Activated naive CD4-positive, alpha-beta T cell treated with anti-CD3 and anti-CD28 coated beads, Interleukin-2, amount 50 U/mL, for 24 hours (primary cell): ENCODE results near the gene RNF8.
"Not testable (repeated sequence)": the region's sequence is repeated elsewhere in the genome, so short reads cannot be mapped to it uniquely, and the experiment has no call there.

ENCODE experiments used
- H3K27ac Mint-ChIP-seq: one replicate; pipeline ENCODE4 v1.8.0; 2021; ENCODE audit warnings: mild to moderate bottlenecking, mixed read lengths
- H3K27me3 Mint-ChIP-seq: one replicate; pipeline ENCODE4 v1.8.0; 2021; ENCODE audit warnings: mixed read lengths
- H3K36me3 Mint-ChIP-seq: one replicate; pipeline ENCODE4 v1.8.0; 2021; ENCODE audit warnings: mixed read lengths
- H3K4me1 Mint-ChIP-seq: one replicate; pipeline ENCODE4 v1.8.0; 2021; ENCODE audit warnings: mixed read lengths
- H3K4me3 Mint-ChIP-seq: one replicate; pipeline ENCODE4 v1.8.0; 2021; ENCODE audit warnings: mild to moderate bottlenecking, mixed read lengths
- H3K9me3 Mint-ChIP-seq: one replicate; pipeline ENCODE4 v1.8.0; 2021; ENCODE audit warnings: mixed read lengths

RNF8 gene

DNA sequence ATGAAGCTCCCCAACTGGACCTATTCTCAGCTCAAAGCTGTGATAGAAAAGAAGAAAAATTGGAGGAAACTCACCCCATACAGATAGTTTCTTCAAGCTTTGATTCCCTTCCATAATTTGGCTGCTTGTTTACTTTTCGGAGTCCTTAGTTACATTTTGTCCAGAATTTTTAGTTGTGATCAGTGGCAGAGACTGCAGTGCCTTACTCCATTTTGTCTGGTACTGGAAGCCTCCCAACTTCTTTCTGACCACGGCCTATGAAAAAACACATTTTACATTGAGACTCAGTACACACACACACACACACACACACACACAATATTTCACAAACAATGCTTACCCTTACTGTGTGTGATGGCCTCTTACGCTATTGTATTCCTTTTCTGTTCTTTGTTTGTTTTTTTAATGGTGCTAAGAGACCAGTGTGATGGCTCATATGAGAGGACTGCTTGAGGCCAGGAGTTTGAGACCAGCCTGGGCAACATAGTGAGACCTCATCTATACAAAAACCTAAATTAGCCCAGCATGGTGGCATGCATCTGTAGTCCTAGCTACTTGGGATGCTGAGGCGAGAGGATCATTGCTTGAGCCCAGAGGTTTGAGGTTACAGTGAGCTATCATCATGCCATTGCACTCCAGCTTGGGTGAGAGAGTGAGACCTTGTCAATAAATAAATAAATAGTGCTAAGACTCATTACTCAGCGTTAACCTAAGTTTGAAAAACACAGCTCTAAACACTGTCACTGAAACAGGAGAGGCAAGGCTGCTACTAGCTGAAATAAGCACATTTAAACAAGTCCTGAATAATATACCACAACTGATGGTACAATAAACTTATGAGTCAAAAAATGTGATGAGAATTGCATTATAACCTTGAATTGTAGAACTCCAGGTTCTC is 13.8 kb upstream of the RNF8 start:
- Mint-ChIP-seq H3K9me3 (no peaks in the 10 kb centered on the region), H3K36me3 (no peaks in the 10 kb centered on the region), H3K27ac (peak overlapping the region; percentile 55), H3K4me3 (no peak overlapping the region), H3K27me3 (peaks cover 6% of the 10 kb centered on the region), H3K4me1 (no peaks in the 10 kb centered on the region)

DNA sequence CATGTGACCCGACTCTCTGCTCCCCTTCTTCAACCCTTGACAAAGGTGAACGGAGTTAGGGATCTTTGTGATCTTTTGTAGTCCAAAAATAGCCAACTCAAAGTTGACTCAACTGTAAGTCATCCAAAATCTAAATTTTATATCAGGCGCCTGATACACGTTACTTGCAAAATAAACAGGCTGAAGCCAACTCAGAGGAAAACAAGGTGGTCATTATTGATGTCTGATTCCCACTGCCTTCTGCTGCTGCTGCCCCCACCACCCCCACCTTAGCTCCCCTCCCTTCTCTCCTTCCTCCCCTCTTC is 13.2 kb upstream of the RNF8 start:
- H3K36me3 Mint-ChIP-seq = no peaks in the 10 kb centered on the region
- no peak overlapping the region for H3K27ac Mint-ChIP-seq
- no peaks in the 10 kb centered on the region for H3K4me1 Mint-ChIP-seq
- peaks cover 6% of the 10 kb centered on the region for H3K27me3 Mint-ChIP-seq
- no peaks in the 10 kb centered on the region for H3K9me3 Mint-ChIP-seq
- H3K4me3 Mint-ChIP-seq = no peak overlapping the region

DNA sequence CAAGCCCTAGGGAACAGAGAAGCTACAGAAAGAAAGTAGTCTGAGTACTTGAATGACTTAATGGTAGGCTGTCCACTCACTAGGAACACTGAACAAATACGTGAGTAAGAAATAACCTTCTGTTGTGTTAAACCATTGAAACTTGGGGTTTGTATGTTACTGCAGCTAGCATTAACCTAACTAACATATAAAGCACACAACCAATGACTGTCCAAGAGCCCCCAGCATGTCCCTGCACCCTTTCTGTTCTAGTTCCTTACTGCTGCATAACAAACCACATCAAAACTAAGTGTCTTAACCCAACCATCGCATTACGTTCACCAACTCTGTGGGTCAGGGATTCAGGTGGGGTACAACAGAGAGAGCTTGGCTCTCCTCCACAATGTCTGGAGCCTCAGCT is 10.5 kb upstream of the RNF8 start:
- H3K4me3 Mint-ChIP-seq = no peak overlapping the region
- H3K36me3 Mint-ChIP-seq = no peaks in the 10 kb centered on the region
- H3K27ac Mint-ChIP-seq = no peak overlapping the region
- H3K27me3 Mint-ChIP-seq = peaks cover 9% of the 10 kb centered on the region
- H3K9me3 Mint-ChIP-seq = no peaks in the 10 kb centered on the region
- H3K4me1 Mint-ChIP-seq = no peaks in the 10 kb centered on the region

DNA sequence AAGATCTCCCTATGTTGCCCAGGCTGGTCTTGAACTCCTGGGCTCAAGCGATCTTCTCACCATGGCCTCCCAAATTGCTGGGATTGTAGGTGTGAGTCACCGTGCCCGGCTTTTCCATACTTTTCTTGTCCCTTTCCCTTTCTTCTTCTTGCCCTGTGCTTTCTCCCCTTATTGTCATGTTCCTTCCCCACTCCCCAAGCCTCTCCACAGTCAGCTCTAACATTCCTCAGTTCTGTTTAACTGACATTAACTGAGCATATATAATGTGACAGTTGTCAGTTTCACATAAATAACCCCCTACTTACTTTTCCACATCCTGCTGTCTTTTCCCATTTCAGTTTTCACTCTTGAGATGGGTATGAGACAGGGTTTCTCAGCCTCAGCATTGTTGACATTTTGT is 9.5 kb upstream of the RNF8 start:
- peak overlapping the region; percentile 33 for H3K27ac Mint-ChIP-seq
- no peaks in the 10 kb centered on the region for H3K36me3 Mint-ChIP-seq
- H3K4me1 Mint-ChIP-seq = no peaks in the 10 kb centered on the region
- H3K4me3 Mint-ChIP-seq = no peak overlapping the region
- H3K27me3 Mint-ChIP-seq = peaks cover 9% of the 10 kb centered on the region
- H3K9me3 Mint-ChIP-seq = no peaks in the 10 kb centered on the region

DNA sequence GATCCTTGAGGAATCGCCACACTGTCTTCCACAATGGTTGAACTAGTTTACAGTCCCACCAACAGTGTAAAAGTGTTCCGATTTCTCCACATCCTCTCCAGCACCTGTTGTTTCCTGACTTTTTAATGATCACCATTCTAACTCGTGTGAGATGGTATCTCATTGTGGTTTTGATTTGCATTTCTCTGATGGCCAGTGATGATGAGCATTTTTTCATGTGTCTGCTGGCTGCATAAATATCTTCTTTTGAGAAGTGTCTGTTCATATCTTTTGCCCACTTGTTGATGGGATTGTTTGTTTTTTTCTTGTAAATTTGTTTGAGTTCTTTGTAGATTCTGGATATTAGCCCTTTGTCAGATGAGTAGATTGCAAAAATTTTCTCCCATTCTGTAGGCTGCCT is 8.0 kb upstream of the RNF8 start:
- not testable (repeated sequence) for H3K4me3 Mint-ChIP-seq, H3K27me3 Mint-ChIP-seq

DNA sequence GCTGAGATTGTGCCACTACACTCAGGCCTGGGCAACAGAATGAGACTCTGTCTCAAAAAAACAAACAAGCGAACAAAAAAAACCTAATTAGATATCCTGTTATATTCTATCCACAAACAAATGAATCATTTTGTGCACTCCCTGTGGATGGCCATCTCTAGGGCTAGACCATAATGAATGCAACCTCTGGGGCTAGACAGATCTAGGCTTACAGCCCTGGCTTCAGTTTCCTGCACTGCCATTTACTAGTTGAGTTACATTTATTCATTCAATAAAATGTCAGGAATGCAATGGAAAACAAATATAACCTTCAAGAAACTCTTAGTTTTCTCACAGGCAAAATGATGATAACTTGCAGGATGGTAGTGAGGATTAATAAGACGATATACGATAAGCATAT is 6.6 kb upstream of the RNF8 start:
- H3K4me3 Mint-ChIP-seq = no peak overlapping the region
- H3K36me3 Mint-ChIP-seq = no peaks in the 10 kb centered on the region
- no peaks in the 10 kb centered on the region for H3K4me1 Mint-ChIP-seq
- H3K9me3 Mint-ChIP-seq = no peaks in the 10 kb centered on the region
- peaks cover 9% of the 10 kb centered on the region for H3K27me3 Mint-ChIP-seq
- H3K27ac Mint-ChIP-seq = no peak overlapping the region

More for the DNA sequence above, 8.0 kb upstream of the RNF8 start:
- not testable (repeated sequence) for H3K36me3 Mint-ChIP-seq, H3K27ac Mint-ChIP-seq, H3K9me3 Mint-ChIP-seq, H3K4me1 Mint-ChIP-seq

DNA sequence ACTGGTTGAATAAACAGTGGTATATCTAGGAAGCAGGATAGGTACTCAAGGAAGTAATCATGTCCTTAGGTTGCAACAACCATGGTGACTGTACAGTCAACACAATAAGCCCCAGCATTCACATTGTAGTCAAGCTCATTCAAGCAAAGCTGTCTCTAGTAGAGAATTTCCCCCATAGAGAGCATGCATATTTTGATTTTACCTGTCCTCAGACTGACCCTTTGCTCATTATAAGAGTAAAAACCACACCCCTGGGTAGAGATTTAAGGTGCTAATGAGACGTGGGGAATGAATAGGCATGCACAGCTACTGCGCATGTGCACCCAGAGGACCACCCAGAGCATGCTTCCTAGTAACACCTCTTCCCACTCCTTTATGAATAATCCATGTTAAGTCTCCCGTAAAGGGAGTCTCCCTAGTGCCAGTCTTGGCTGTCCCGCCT is 6.1 kb upstream of the RNF8 start:
- no peak overlapping the region for H3K27ac Mint-ChIP-seq
- no peak overlapping the region for H3K4me3 Mint-ChIP-seq
- peaks cover 9% of the 10 kb centered on the region for H3K27me3 Mint-ChIP-seq
- H3K36me3 Mint-ChIP-seq = no peaks in the 10 kb centered on the region
- no peaks in the 10 kb centered on the region for H3K9me3 Mint-ChIP-seq
- H3K4me1 Mint-ChIP-seq = peaks cover 3% of the 10 kb centered on the region

DNA sequence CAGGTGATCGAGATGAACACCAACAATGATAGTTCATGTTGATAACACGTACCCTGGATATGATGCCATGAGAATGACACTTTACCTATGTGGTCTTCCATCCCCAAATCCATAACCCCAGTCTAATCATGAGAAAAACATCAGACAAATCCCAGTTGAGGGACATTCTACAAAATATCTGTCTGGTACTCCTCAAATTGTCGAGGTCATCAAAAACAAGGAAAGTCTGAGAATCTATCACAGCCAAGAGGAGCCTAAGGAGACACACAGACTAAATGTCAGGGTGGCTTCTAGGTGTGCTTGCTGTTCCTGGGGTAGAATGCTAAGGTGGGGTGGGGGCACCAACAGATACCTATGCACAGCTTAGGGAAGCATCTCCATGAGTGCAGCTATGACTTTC is 2.8 kb upstream of the RNF8 start:
- H3K36me3 Mint-ChIP-seq = peaks cover 1% of the 10 kb centered on the region
- peaks cover 24% of the 10 kb centered on the region for H3K4me1 Mint-ChIP-seq
- H3K9me3 Mint-ChIP-seq = no peaks in the 10 kb centered on the region

DNA sequence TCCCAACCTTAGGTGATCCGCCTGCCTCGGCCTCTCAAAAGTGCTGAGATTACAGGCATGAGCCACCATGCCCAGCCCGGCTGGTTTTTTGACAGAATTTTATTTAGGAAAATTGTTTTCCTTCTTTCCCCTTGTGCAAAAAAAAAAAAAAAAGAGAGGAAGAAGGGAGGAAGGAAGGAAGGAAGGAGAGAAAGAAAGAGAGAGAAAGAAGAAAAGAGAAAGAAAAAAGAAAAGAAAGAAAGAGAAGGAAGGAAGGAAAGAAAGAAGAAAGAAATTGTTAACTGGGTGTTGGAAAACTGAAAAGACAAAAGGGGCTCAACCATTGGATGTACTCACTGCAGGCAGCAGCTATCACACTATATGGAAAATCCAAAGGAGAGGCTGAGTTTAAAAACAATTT is 1.4 kb upstream of the RNF8 start:
- peak overlapping the region; percentile 51 for H3K27ac Mint-ChIP-seq
- H3K27me3 Mint-ChIP-seq = no peaks in the 10 kb centered on the region
- peaks cover 1% of the 10 kb centered on the region for H3K36me3 Mint-ChIP-seq
- no peaks in the 10 kb centered on the region for H3K9me3 Mint-ChIP-seq
- peaks cover 38% of the 10 kb centered on the region for H3K4me1 Mint-ChIP-seq
- H3K4me3 Mint-ChIP-seq = peak overlapping the region; percentile 61

More for the DNA sequence above, 2.8 kb upstream of the RNF8 start:
- peaks cover 3% of the 10 kb centered on the region for H3K27me3 Mint-ChIP-seq
- H3K4me3 Mint-ChIP-seq = no peak overlapping the region
- H3K27ac Mint-ChIP-seq = no peak overlapping the region

DNA sequence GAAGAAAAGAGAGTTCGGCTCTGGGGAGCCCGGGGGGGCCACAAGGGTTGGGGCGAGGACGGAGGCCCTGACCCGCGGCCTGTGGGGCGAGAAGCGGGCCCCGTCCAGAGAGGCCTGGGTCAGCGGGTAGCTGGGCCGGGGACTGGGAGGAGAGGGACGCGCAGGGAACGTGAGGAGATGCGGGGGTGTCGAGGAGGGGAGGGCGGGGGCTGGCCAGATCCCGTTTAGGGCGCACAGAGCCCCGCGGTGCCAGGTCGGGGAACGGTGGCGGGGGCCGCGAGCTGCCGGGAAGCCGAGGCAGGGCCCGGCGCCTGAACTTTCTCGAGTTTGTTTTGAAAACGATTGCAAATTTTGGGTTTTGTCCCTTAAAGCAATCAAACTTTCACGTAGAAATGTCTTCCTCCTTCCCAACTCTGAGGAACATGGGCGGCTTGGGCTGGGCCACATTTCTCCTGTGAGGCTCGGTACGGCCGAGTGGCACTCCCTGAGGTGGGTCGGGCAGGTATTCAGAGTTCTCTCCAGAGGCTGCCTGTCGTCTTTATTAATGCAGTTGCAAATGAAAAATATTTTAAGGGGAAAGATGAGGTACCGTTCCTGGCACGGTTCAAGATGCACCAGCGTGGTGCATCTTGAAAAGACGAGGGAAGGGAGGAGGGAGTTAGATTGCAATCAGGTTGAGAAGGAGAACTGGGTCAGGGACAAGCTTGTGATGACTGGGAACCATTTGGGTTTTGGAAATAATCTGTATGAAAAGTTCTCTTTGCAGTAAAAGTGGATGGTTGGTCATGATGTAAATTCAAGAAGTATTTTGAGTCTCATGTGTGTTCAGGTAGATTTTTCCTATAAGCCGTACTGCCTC is 972 bp downstream of the RNF8 start:
- Mint-ChIP-seq H3K4me3 (peak overlapping the region; percentile 97), H3K4me1 (peaks cover 56% of the 10 kb centered on the region), H3K9me3 (no peaks in the 10 kb centered on the region), H3K27me3 (no peaks in the 10 kb centered on the region), H3K27ac (peak overlapping the region; percentile 88), H3K36me3 (peaks cover 4% of the 10 kb centered on the region)

DNA sequence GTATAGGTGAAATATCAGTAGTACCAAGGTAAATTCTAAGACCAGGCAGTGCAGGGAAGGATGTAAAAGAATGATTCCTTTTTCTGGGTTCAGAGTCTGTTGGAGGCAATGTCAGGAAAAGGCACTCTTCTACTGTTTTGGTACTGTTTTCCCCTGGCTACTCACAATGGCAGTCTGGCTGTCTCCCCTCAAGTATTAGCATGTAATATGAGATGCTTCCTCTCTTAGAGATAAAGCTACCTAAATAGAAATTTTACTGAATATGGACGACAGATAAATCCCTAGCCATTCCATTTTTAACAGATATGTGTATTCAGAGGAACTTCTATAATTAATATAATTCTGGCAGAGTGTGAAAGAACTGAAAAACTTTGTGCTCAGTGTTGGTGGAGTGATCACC is 3.5 kb downstream of the RNF8 start:
- Mint-ChIP-seq H3K4me1 (peaks cover 61% of the 10 kb centered on the region), H3K27ac (no peak overlapping the region), H3K27me3 (no peaks in the 10 kb centered on the region), H3K4me3 (no peak overlapping the region), H3K36me3 (peaks cover 7% of the 10 kb centered on the region), H3K9me3 (no peaks in the 10 kb centered on the region)

DNA sequence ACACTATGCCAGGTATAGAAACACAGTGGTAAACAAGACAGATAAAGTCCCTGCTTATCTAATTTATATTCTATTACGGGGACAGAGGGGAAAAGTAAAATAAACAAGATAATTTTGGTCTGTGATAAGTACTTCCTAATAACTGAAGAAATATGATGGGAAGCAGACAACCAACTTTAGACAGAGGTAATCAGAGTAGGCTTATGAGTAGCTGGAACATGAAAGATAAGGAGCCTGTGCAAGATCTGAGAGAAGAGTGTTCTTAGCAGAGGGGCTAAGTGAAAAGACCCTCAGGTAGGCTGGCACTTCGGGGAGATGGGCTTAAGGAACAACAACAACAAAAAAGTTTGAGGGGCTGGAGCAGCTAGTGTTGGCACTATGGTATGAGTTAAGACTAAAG is 4.1 kb downstream of the RNF8 start:
- Mint-ChIP-seq H3K9me3 (no peaks in the 10 kb centered on the region), H3K27me3 (no peaks in the 10 kb centered on the region), H3K4me3 (no peak overlapping the region), H3K4me1 (peaks cover 58% of the 10 kb centered on the region), H3K36me3 (peaks cover 7% of the 10 kb centered on the region), H3K27ac (no peak overlapping the region)

DNA sequence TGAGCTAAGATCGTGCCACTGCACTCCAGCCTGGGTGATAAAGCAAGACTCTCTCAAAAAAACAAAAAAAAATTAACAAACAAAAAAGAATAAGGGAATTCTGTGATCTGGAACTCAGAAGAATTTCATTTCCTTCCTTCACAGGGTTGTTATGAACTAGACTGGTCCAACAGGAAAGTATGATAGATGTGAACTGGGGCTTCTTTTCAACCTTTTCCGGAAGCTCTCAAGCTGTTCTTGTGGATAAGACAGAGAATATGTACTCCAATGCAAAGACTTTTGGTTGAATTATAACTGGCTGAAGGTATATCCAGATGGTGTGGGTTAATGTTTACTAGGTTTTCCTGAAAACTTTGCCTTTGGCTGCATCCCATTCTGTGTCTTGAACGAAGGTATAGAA is 5.3 kb downstream of the RNF8 start:
- Mint-ChIP-seq H3K9me3 (no peaks in the 10 kb centered on the region), H3K4me3 (no peak overlapping the region), H3K4me1 (peaks cover 51% of the 10 kb centered on the region), H3K27me3 (no peaks in the 10 kb centered on the region), H3K27ac (no peak overlapping the region), H3K36me3 (peaks cover 6% of the 10 kb centered on the region)

DNA sequence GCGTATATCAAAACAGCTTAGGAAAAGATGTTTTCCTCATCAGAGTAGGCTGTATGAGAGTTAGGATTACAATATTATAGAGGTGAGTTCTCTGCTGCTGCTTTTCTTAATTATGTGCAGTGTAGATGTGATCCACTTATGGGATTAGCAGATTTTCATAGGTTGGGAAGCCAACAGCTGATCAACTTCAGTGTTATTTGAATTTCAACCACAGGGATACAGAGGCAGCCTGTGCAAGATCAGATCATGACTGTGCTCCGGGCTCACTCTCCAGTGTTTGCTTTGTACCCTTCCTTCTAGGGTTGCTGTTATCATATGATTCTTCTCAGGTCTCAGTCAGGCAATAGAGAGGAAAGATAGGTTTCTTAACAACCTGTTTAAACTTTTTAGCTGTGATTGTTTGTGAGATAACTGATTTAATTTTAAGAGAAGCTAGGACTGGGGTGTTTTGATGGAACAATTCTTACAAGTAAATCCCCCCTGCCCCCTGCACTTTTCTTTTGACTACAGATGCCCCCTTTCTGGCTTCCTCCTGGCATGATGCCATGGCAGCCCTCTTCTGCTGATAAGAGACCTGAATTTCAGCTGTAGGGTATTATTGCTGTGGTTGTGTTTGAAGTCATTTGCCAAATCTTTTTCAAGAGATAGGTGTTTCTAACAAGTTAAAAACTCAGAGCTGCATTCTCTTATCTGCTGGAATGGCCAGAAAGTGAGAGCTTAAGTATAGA is 8.5 kb downstream of the RNF8 start:
- Mint-ChIP-seq H3K36me3 (peaks cover 6% of the 10 kb centered on the region), H3K9me3 (no peaks in the 10 kb centered on the region), H3K4me1 (peaks cover 25% of the 10 kb centered on the region), H3K4me3 (no peak overlapping the region), H3K27me3 (no peaks in the 10 kb centered on the region), H3K27ac (no peak overlapping the region)

DNA sequence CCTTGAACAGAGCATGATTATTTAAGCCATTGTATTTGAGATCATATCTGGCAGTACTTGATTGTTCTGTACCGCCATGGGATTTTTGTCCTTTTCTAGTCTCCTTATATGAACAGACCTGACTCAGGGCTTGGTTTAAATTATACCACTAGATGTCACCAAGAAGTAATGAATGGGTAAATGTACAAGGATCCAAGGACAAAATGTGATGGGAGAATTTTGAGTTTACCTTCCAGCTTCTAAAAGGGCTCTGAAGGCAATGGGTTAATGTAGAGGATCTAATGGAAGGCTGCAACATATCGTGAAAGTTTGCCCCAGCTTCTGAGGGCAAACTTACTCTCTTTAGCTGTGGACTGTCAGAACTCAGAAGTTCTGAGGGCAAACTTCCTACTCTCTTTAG is 12.0 kb downstream of the RNF8 start:
- no peaks in the 10 kb centered on the region for H3K27me3 Mint-ChIP-seq
- peaks cover 9% of the 10 kb centered on the region for H3K4me1 Mint-ChIP-seq
- peaks cover 13% of the 10 kb centered on the region for H3K36me3 Mint-ChIP-seq
- H3K9me3 Mint-ChIP-seq = no peaks in the 10 kb centered on the region
- H3K4me3 Mint-ChIP-seq = no peak overlapping the region
- no peak overlapping the region for H3K27ac Mint-ChIP-seq

DNA sequence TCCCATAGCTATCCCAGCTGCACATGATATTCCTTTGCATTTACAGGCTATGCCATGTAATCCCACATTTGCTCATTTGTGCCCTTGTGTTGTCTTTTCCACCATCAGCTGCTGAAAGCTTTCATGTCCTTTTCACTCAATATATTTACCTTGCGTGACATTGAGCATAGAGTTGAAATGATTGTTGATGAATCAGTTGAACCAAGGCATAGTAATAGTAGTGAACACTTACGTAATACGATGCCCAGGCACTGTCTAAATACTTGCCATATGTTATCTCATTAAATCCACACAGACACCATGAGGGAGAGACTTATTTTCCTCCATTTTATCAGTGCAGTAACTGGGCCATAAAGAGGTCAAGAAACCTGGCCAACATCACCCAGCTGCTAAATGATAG is 13.1 kb downstream of the RNF8 start:
- Mint-ChIP-seq H3K27ac (no peak overlapping the region), H3K9me3 (no peaks in the 10 kb centered on the region), H3K36me3 (peaks cover 11% of the 10 kb centered on the region), H3K4me1 (peaks cover 4% of the 10 kb centered on the region), H3K4me3 (no peak overlapping the region), H3K27me3 (no peaks in the 10 kb centered on the region)
